Neural cell (in vitro differentiated cells): ENCODE results near the gene GMPPA. TPM values are rescaled to one million over a fixed set of nuclear protein-coding genes. Genes with fewer than 3 reads are reported as not detected.

Experiments
- H2AFZ ChIP-seq: fragments of 200-600, 300-800 bp; sonication (generic), shearing (Covaris generic); 2 replicates; pipeline ENCODE4 v1.6.0; 2014; ENCODE audit warnings: low read depth, mild to moderate bottlenecking, antibody characterized with exemption, low read length, moderate library complexity
- H3F3A ChIP-seq: fragments of 200-600 bp; shearing (Covaris generic); 2 replicates; pipeline ENCODE4 v1.6.1; 2016; ENCODE audit warnings: mild to moderate bottlenecking, moderate library complexity, mixed read lengths, antibody characterized with exemption, low read length; ENCODE audit not compliant: insufficient read depth, poor library complexity, severe bottlenecking
- H3K27ac ChIP-seq: fragments of 200-600, 300-800 bp; sonication (generic), shearing (Covaris generic); 2 replicates; pipeline ENCODE4 v1.5.1; 2014; ENCODE audit warnings: mild to moderate bottlenecking, low read length, moderate library complexity
- H3K27me3 ChIP-seq: fragments of 300-800, 200-600 bp; sonication (generic), shearing (Covaris generic); 2 replicates; pipeline ENCODE4 v1.6.0; 2014; ENCODE audit warnings: mild to moderate bottlenecking, low read depth, low read length, moderate library complexity; ENCODE audit not compliant: insufficient read depth
- H3K36me3 ChIP-seq: fragments of 300-800, 200-600 bp; sonication (generic), shearing (Covaris generic); 2 replicates; pipeline ENCODE4 v1.5.1; 2014; ENCODE audit warnings: mild to moderate bottlenecking, antibody characterized with exemption, low read length, moderate library complexity; ENCODE audit not compliant: insufficient read depth
- H3K4me2 ChIP-seq: fragments of 300-800, 200-600 bp; sonication (generic), shearing (Covaris generic); 2 replicates; pipeline ENCODE4 v1.6.0; 2014; ENCODE audit warnings: mild to moderate bottlenecking, low read length
- H3K4me3 ChIP-seq: fragments of 300-800, 200-600 bp; sonication (generic), shearing (Covaris generic); 2 replicates; pipeline ENCODE4 v1.5.1; 2014; ENCODE audit warnings: mild to moderate bottlenecking, low read length, moderate library complexity
- H3K79me2 ChIP-seq: fragments of 200-600 bp; shearing (Covaris generic); replicated peaks from 2 replicates; pipeline ENCODE4 v1.6.0; 2014; ENCODE audit warnings: mild to moderate bottlenecking, low read length, moderate library complexity; ENCODE audit not compliant: insufficient read depth
- H3K9ac ChIP-seq: fragments of 300-800, 200-600 bp; sonication (generic), shearing (Covaris generic); 2 replicates; pipeline ENCODE4 v1.6.1; 2016; ENCODE audit warnings: mild to moderate bottlenecking, low read length, mixed read lengths
- H3K9me2 ChIP-seq: fragments of 200-600 bp; shearing (Covaris generic); 2 replicates; pipeline ENCODE4 v1.6.1; 2016; ENCODE audit warnings: mild to moderate bottlenecking, low read length, mixed read lengths; ENCODE audit not compliant: insufficient read depth
- H3K9me3 ChIP-seq: fragments of 200-600, 300-800 bp; sonication (generic), shearing (Covaris generic); 2 replicates; pipeline ENCODE4 v1.6.1; 2016; ENCODE audit warnings: mild to moderate bottlenecking, mixed run types, low read length, moderate library complexity, mixed read lengths
- H4K20me1 ChIP-seq: fragments of 200-600 bp; shearing (Covaris generic); 2 replicates; pipeline ENCODE4 v1.6.1; 2016; ENCODE audit warnings: mild to moderate bottlenecking, mixed run types; ENCODE audit not compliant: insufficient read depth
- CTCF ChIP-seq: fragments of 450-650 bp; IDR thresholded peaks from 2 replicates; pipeline ENCODE4 v1.5.1; 2014; ENCODE audit warnings: antibody characterized with exemption, mild to moderate bottlenecking, moderate library complexity; ENCODE audit not compliant: poor library complexity, severe bottlenecking
- EP300 ChIP-seq: fragments of 450-650 bp; conservative IDR thresholded peaks from 2 replicates; pipeline ENCODE4 v1.6.1; 2014; ENCODE audit warnings: antibody characterized with exemption, mild to moderate bottlenecking, moderate library complexity; ENCODE audit not compliant: poor library complexity, severe bottlenecking
- EZH2 ChIP-seq: fragments of 200-600, 300-800 bp; shearing (Covaris generic), sonication (generic); IDR thresholded peaks from 2 replicates; pipeline ENCODE4 v1.6.1; 2014; ENCODE audit warnings: antibody characterized with exemption, low read length, borderline replicate concordance, mild to moderate bottlenecking; ENCODE audit not compliant: insufficient read depth, poor library complexity, severe bottlenecking
- MXI1 ChIP-seq: fragments of 450-650 bp; conservative IDR thresholded peaks from 2 replicates; pipeline ENCODE4 v1.6.1; 2014; ENCODE audit warnings: antibody characterized with exemption, mild to moderate bottlenecking; ENCODE audit not compliant: poor library complexity, severe bottlenecking
- POLR2AphosphoS5 ChIP-seq: IDR thresholded peaks from 2 replicates; pipeline ENCODE4 v1.6.1; 2012
- RAD21 ChIP-seq: fragments of 450-650 bp; conservative IDR thresholded peaks from 2 replicates; pipeline ENCODE4 v1.6.1; 2014; ENCODE audit warnings: antibody characterized with exemption, mild to moderate bottlenecking, moderate library complexity
- SMC3 ChIP-seq: fragments of 450-650 bp; conservative IDR thresholded peaks from 2 replicates; pipeline ENCODE4 v1.6.1; 2014; ENCODE audit warnings: antibody characterized with exemption, mild to moderate bottlenecking, moderate library complexity; ENCODE audit not compliant: poor library complexity
- TAF1 ChIP-seq: IDR thresholded peaks from 2 replicates; pipeline ENCODE4 v1.6.1; 2012; ENCODE audit warnings: low read depth
- polyA plus RNA-seq: library from polyadenylated mRNA; depleted of rRNA; stranded (reverse); fragments of >200 nt; gene quantifications from 2 replicates; pipeline ENCODE4 v1.2.3, GENCODE V29; 2014
- TF ChIP-seq, protein P1 (sequence below): IDR thresholded peaks from 2 replicates; pipeline ENCODE4 v1.6.1; 2012; ENCODE audit warnings: borderline replicate concordance

Gene GMPPA
- polyA plus RNA-seq, 1 donor from 2014 or later, result 20.4 TPM

DNA sequence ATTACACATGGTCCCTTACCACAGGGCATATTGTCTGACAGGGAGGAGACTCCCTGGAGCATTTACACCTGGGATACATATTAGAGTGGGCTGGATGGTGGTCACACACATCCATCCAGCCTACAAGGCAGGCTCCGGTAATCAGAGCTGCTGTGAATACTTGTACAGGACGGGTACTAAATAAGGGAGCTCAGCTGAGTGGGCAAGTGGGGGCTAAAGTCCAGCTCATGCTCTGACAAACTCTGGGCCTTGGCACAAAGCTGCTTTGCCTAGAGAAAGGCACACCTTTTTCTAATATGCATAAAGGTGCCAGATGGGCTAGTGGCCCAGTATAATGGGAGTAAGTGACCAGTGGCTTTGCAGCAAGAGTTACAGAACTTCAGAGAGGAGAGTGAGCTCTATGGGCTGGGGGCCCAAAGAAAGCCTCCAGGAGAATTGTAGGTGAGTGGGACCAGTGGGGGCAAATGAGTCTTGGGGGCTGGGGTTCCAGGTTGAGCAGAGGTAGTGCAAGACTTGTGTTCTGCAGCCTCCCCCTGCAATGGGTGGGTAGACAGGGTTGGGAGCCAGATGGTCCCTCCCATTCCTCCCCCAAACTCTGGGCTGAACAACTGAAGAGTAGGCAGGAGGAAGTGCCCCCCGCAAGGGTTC is 46.7 kb downstream of the GMPPA start:
- H3K4me2 ChIP-seq, result peak overlapping the region; percentile 90
- TF ChIP-seq SMC3, result no peak
- TF ChIP-seq EZH2, result no peak
- TF ChIP-seq, protein P1, sequence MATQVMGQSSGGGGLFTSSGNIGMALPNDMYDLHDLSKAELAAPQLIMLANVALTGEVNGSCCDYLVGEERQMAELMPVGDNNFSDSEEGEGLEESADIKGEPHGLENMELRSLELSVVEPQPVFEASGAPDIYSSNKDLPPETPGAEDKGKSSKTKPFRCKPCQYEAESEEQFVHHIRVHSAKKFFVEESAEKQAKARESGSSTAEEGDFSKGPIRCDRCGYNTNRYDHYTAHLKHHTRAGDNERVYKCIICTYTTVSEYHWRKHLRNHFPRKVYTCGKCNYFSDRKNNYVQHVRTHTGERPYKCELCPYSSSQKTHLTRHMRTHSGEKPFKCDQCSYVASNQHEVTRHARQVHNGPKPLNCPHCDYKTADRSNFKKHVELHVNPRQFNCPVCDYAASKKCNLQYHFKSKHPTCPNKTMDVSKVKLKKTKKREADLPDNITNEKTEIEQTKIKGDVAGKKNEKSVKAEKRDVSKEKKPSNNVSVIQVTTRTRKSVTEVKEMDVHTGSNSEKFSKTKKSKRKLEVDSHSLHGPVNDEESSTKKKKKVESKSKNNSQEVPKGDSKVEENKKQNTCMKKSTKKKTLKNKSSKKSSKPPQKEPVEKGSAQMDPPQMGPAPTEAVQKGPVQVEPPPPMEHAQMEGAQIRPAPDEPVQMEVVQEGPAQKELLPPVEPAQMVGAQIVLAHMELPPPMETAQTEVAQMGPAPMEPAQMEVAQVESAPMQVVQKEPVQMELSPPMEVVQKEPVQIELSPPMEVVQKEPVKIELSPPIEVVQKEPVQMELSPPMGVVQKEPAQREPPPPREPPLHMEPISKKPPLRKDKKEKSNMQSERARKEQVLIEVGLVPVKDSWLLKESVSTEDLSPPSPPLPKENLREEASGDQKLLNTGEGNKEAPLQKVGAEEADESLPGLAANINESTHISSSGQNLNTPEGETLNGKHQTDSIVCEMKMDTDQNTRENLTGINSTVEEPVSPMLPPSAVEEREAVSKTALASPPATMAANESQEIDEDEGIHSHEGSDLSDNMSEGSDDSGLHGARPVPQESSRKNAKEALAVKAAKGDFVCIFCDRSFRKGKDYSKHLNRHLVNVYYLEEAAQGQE, result no peak
- no peak for TF ChIP-seq CTCF
- TF ChIP-seq MXI1, result no peak
- H3K9me2 ChIP-seq, result no peaks in the 10 kb centered on the region
- H2AFZ ChIP-seq, result no peak overlapping the region
- H4K20me1 ChIP-seq, result peaks cover 2% of the 10 kb centered on the region
- H3K27me3 ChIP-seq, result no peaks in the 10 kb centered on the region
- H3K79me2 ChIP-seq, result peaks cover 17% of the 10 kb centered on the region
- H3K9ac ChIP-seq, result peak overlapping the region; percentile 97
- no peaks in the 10 kb centered on the region for H3K9me3 ChIP-seq
- H3K27ac ChIP-seq, result no peak overlapping the region
- H3K4me3 ChIP-seq, result peak overlapping the region; percentile 90
- H3K36me3 ChIP-seq, result peaks cover 5% of the 10 kb centered on the region
- H3F3A ChIP-seq, result no peaks in the 10 kb centered on the region

- Histone ChIP-seq H3K4me3 (peak overlapping the region; percentile 90), H3K9me2 (no peaks in the 10 kb centered on the region), H4K20me1 (peaks cover 2% of the 10 kb centered on the region), H3K27me3 (no peaks in the 10 kb centered on the region), H3K27ac (no peak overlapping the region), H3K79me2 (peaks cover 17% of the 10 kb centered on the region), H3K9me3 (no peaks in the 10 kb centered on the region), H2AFZ (no peak overlapping the region), H3F3A (no peaks in the 10 kb centered on the region), H3K9ac (no peak overlapping the region), H3K4me2 (no peak overlapping the region), H3K36me3 (no peaks in the 10 kb centered on the region)
- TF ChIP-seq EP300, result no peak
- no peak for TF ChIP-seq MXI1
- TF ChIP-seq TAF1, result no peak
- TF ChIP-seq, protein P1, result no peak
- TF ChIP-seq SMC3, result no peak
- TF ChIP-seq EZH2, result no peak
- TF ChIP-seq CTCF, result no peak
- no peak for TF ChIP-seq RAD21
- TF ChIP-seq POLR2AphosphoS5, result no peak
These were observed 47.3 kb downstream of the GMPPA start for GRCh38 chr2:219545943-219546352.
